GM18868 (cell line): ENCODE measurements around the gene CXCL16.

Experiments used
- ATAC-seq: cut with Tn5 transposase; IDR thresholded peaks from one replicate; pipeline ENCODE4 v1.9.1; 2021; ENCODE audit warnings: mild to moderate bottlenecking, moderate library complexity; ENCODE audit not compliant: unreplicated experiment

CXCL16 gene, protein sequence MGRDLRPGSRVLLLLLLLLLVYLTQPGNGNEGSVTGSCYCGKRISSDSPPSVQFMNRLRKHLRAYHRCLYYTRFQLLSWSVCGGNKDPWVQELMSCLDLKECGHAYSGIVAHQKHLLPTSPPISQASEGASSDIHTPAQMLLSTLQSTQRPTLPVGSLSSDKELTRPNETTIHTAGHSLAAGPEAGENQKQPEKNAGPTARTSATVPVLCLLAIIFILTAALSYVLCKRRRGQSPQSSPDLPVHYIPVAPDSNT

DNA sequence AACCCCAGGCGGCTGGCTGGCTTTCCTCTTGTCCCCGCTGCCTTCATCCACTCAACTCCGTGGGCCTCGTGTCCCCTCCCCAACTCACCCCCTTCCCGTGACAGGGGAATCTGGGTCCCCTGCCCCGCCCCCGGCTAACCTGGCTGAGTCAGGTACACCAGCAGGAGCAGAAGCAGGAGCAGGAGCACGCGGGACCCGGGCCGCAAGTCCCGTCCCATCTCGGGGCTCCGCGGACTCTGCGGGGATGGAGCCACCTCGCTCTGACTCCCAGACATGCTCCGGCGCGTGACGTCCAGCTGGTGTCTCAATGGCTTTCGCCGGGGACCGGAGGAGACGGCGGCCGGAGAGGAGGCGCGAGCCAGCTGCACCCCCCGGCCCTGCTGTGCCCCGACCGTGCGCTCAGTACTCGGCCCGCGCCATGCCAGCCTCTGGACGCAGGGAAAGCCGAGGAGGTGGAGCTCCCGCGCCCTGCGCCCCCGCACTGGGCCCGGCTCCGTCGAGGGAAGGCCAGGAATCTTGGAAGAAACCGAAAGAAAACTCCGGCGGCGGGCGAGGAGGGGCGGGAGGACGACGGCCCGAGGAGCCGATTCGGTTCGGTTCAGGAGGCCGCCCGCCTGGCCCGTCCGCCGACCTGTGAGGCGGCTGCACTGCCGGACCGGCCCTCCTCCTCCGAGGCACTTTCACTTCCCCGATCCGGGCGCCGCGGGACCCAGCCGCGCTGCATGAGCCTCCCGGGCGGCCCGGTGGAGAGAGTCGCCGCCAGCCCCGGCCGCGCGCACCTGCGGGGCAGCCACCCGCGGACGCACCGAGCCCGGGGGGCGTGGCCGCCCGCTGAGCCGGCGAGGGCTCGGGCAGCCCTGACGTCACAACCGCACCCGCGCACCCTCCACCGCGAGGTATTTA is at the start of gene CXCL16, which contains the start of gene ZMYND15:
Gene CXCL16, minus strand, starts transcription at position 807 of the 903 bp plus-strand sequence. Its CDS starts 589 bp downstream, at position 218.
Gene ZMYND15, plus strand, starts transcription at position 712 of the 903 bp plus-strand sequence. CDS start 716 bp downstream, outside the sequence.
- ATAC-seq = no peak

DNA sequence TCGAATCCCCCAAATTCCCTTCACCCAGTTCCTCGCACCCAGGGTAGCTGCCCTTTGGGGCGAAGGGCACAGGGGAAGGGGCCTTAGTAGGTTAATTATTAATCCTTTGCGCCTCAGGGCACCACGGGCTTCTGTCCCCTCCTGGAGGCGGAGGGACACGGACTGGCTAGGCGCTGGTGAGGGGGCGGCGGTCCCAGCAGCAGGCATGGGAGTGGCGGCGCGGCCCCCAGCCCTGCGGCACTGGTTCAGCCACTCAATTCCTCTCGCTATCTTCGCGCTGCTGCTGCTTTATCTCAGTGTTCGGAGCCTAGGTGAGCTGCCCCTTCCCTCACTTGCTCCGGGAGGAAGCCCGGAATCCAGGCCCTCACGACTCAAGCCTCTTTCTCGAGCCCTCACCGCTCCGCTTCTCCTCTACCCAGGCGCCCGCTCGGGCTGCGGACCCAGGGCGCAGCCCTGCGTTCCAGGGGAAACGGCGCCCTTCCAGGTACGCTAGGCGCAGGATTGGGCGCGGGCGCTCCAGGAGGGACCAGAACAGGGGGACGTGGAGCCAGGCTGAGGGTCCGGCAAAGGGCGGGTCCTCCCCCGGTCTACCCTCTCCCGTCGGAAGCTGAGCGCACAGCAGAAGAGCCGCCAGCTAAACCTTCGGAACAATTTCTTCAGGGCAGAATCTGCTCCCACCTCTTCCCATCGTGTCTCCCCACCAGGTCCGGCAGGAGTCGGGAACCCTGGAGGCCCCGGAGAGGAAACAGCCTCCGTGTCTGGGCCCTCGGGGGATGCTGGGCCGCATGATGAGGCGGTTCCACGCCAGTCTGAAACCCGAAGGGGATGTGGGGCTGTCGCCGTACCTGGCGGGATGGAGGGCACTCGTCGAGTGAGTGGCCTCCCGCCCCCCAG is 49.3 kb upstream of the CXCL16 start, which contains the start of gene GLTPD2:
Gene GLTPD2, plus strand, starts transcription at position 158 of the 894 bp plus-strand sequence. Its CDS starts 48 bp downstream, at position 206.
- no peak for ATAC-seq

DNA sequence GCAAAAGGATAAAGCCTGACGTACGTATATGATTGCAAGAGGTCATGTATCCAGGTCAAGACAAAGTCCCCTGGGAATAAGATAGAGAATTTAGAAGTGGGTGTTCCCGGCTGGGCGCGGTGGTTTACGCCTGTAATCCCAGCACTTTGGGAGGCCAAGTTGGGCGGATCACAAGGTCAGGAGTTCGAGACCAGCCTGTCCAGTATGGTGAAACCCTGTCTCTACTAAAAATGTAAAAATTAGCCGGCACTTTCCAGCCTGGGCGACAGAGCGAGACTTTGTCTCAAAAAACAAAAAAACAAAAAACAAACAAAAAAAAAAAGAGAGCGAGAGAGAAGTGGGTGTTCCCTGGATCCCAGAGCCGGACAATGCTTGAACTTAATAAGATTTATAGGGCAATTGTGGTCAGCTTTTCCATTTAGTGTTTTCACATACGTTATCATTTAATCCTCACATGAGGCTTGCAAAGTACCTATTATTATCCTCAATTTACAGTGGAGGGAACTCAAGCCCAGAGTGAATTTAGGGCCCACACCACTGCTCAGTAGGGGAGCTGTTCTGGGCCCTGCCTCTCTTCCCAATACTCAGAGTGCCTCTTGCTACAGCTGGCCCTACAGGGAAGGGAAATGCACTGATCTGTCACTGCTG is 48.6 kb upstream of the CXCL16 start:
- no peak for ATAC-seq

DNA sequence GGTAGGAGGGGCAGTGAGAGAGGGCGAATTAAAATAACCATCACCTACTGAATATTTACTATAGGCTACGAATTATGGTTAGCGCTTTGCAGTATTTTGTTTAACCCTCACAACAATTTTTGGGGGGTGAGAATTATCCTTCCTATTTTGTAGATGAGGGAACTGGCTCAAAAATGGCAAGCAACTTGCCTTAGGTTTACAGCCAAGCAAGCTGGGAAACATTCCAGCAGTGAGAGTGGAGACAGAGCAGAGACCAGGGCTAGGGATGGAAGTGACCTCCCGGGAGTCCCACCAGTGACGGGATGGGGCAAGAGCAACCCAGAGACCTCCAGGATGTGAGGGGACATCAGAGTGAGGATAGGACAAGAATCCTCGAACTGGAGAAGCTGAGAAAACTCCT is 46.8 kb upstream of the CXCL16 start:
- no peak for ATAC-seq

DNA sequence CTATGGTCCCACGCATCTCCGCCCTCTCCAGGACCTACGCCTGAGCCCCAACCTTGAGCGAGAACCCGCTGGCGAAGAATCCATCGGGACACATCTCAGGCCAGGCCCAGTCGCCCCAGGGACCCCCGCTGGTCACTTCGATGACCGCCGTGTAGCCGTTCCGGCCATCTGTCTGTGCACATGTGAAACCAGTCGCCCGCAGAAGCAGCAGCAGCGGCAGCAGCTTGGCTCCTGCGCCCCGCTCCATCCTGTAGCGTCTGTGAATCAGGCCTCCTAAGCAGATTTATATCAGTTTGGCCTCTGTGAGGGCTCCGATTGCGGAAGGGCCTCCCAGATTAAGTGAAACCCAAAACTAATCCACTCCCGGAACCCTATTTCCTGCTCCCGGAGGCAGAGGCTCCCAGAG is 46.4 kb upstream of the CXCL16 start, which contains the start of gene VMO1:
Gene VMO1, minus strand, starts transcription at position 259 of the 406 bp plus-strand sequence. Its CDS starts 12 bp downstream, at position 247.
- ATAC-seq = no peak

DNA sequence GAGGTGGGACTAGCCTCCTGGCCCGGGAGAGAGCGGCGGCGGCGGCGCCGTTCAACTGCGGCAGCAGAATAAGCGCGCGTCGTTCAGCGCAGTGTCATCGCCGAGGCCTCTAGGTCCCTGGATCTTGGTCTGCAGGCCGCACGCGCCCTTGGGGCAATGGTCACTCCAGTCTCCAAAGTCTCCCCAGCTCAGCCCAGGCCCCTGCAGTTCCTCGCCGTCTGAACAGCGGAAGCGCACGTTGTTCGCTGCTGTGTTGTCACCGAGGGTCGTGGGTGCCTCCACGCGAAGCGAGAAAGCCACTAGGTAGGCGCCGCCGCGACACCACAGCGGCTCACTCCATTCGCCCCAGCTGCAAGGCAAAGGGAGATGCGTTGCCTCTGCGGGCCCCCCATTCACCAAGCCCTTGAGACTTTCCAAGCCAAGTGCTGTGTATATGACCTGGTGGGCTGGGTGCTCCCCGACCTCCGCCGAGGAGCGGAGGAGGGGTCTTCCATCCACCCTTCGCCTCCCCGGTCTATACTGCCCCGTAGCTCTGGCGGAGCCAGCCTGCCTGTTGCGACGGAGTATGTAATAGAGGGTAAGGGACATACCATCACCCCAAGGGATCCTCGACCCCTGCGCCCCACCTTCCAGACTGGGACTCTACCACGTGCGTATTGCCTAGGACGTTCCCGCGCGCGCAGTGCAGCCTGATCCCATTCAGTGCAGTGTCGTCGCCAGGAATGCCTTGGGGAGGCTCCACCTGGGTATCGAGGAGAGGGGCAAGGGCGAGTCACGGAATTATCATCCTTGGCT is 45.8 kb upstream of the CXCL16 start:
- ATAC-seq = no peak

DNA sequence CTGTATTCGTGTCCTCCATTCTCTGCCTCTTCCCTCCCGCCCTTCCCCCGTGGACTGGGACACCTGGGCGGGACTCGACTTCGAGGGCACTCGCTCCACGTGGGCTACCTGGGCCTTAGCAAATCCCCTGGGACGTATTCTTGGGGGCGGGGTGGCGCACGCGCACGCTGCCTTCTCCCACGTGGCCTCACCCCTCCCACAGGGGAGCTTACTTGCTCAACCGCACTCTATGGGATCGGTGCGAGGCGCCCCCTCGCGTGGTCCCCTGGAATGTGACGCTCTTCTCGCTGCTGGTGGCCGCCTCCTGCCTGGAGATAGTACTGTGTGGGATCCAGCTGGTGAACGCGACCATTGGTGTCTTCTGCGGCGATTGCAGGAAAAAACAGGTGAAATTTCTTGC is 42.9 kb upstream of the CXCL16 start:
- no peak for ATAC-seq

DNA sequence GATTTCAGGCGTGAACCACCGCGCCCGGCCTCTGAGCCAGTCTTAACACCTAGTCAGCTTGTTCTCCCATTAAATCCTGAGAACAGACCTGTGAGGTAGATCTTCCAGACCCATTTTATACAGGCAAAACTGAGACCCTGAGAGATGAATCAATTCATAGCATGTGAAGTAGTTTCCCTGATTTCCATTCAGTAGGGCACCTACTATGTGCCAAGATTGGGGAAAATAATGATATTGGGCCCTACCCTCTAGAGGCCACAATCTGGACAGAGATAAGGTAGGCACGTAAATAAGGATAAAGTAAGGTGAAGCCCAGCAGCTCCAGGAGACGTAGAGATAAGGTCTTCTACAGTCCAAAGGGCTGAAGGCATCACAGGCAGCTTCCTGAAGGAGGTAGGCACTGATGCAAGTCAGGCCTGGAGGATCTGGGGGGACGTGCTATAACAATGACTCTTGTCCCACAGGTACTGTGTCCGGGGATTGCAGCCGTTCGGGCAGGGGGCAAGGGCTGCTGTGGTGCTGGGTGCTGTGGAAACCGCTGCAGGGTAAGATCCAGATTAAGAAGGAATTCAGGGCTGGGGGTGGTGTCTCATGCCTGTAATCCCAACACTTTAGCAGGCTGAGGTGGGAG is 40.7 kb upstream of the CXCL16 start:
- ATAC-seq = no peak

DNA sequence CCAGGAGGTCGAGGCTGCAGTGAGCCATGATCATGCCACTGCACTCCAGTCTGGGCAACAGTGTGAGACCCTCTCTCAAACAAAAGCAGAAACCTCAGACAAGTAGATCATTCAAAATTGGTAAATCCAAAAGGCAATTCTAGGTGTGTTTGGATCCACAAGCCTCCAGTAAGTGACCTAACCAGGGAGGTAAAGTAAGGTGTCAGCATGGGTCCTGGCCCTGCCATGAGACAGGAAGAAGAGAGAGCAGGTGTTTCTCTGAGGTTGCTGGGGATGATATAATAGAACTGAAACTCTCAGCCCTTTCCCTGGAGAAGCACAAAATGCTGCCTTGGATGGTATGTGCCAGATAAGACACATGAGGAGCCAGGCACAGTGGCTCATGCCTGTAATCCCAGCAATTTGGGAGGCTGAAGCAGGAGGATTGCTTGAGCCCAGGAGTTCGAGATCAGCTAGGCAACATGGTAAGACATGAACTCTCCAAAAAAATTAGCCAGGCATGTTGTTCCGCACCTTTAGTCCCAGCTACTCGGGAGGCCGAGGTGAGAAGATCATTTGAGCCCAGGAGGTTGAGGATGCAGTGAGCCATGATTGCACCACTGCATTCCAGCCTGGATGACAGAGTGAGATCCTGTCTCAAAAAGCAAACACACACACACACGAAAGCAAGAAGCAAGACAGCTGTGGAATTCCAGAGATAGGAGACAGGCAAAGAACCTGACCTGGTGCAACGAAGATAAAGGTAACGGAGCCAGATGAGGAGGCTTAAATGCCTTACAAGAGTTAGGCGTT is 38.4 kb upstream of the CXCL16 start:
- no peak for ATAC-seq

DNA sequence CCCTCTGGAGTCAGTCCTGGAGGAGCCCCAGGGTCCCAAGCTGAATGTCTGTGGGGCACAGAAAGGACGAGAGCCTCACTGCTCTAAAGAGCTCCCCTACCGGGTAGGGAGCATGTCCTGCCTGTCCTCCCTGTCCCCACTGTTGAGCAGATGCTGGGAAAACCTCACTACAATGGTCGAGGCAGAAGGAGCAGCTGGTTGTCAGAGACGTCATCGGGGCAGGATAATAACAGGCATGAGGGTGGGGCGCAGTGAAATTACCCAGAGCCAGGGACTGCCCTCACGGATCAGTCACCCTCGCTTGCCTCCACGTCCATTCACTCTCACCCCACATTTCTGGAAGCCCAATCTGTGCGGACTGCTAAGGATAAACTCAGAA is 32.5 kb upstream of the CXCL16 start:
- ATAC-seq = no peak

DNA sequence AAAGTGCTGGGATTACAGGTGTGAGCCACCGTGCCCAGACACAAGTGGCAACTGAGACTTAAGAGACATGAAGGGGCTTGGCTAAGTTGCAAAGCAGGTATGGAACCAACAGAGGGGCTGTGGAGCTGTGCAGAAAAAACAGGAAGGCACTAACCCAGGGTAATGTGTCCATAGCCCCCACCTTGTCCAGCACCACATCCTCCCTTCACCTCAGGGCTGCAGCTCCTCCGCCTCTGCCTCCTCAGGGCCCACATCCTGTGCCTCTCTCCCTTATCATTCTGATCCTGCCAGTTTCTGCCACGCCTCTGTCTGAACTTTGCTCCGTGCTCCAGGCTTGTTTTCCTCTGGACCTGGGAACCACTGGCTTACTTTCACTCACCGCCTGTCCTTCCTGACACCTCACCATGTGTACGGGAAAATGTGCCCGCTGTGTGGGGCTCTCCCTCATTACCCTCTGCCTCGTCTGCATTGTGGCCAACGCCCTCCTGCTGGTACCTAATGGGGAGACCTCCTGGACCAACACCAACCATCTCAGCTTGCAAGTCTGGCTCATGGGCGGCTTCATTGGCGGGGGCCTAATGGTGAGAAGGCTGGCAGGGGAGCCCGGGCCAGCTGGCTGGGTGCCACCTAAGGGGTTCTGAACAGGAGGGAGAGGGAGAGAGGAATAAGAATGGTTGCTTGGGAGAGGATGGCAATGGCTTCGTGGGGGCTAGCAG is 31.9 kb upstream of the CXCL16 start, which contains the start of gene TM4SF5:
Gene TM4SF5, plus strand, starts transcription at position 368 of the 716 bp plus-strand sequence. Its CDS starts 37 bp downstream, at position 405.
- ATAC-seq = no peak

DNA sequence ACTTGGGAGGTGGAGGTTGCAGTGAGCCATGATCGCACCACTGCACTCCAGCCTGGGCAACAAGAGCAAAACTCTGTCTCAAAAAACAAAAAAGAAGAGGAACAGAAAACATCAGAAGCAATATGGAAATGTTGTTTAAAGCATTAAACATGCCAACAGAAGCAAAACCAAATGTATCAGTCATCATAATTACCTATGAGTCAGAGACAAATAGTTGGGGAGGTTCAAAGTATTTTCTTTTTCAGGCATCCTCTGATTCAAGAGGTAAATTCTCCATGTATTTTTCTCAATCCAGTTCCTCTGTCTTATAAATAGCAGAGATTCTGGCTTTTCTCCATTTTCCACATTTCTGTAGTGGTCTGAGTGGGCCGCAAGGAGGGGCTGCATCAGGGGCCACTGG is 29.9 kb upstream of the CXCL16 start:
- no peak for ATAC-seq

DNA sequence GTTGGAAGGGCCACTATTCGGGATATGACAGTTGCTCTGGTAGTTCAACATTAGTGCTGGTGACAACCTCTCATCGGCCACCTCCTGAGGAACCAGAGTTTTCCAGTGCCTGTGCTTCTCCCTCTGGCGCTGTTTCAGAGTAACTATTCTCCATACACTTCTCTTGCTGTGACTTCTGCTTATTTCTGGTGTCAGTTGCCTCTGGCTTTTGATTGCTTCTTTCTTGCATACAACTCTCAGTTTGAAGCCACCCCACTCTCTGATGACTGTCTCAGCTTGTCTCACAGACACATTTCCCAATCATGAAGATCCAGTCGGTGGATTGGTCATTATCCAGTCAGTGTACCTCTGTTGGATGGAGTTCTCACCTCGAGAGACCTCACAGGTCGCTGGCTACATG is 28.6 kb upstream of the CXCL16 start:
- no peak for ATAC-seq

DNA sequence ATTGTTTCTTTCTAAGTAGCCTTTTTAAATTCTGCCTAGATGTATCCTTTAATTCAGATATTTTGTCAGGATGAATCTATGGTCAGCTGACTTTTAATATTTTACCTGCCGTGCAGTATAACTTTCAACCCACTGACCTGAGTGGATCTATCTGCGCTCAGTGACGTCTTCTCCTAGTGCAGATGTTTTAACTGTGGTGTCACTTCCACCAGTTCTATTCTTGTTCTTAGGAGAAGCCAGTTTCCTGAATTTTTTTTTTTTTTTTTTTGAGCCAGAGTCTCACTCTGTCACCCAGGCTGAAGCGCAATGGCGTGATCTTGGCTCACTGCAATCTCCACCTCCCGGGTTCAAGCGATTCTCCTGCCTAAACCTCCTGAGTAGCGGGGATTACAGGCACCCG is 27.0 kb upstream of the CXCL16 start:
- ATAC-seq = no peak

DNA sequence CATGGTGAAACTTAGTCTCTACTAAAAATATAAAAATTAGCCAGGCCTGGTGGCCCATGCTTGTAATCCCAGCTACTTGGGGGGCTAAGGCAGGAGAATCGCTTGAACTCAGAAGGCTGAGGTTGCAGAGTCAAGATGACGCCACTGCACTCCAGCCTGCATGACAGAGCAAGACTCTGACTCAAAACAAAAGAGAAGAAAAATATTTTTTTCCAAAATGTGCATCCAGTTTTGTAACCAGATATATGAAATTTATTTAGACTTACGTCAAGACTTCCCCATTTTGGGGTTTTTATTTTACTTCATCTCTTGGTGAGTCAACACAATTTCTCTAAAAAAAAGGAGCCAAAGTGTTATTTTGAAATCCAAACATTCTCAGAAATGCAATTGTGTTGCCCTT is 26.5 kb upstream of the CXCL16 start:
- no peak for ATAC-seq

DNA sequence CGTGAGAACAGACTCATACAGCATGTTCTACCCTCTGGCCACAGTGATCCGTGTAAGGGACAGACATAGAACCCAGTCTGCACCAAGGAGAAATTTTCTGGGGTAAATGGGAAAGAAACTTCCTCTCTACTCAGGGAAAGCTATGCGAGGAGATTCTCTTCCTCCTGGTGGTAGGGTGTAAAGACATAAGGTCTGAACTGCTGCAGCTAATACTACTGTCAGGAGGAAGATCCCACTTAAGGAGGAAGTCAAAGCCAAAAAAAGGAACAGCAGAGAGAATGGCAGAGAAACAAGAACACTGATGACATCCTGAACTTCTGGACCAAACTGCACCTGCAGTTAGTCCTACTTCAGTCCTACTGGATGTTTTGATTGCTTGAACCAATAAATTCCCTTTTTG is 24.9 kb upstream of the CXCL16 start:
- no peak for ATAC-seq

DNA sequence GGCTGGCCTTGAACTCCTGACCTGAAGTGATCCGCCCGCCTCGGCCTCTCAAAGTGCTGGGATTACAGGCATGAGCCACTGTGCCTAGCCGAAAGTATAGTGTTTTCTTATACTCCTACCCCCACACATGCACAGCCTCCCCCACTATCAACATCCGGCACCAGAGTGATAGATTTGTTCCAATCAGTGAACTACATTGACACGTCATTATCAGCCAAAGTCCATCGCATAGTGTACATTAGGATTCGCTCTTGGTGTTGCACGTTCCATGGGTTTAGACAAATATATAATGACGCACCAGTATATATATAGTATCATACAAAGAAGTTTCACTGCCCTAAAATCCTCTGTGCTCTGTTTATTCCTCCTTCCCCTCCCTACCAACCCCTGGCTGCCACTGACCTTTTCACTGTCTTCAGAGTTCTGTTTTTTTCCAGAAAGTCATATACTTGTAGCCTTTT is 20.1 kb upstream of the CXCL16 start:
- no peak for ATAC-seq
